ENCODE measurements around the gene AK2. TPM values are rescaled to one million over a fixed set of nuclear protein-coding genes. Genes with fewer than 3 reads are reported as not detected.

AK2 gene
- total RNA-seq, 1 donor from 2014 or later: 134 TPM

DNA sequence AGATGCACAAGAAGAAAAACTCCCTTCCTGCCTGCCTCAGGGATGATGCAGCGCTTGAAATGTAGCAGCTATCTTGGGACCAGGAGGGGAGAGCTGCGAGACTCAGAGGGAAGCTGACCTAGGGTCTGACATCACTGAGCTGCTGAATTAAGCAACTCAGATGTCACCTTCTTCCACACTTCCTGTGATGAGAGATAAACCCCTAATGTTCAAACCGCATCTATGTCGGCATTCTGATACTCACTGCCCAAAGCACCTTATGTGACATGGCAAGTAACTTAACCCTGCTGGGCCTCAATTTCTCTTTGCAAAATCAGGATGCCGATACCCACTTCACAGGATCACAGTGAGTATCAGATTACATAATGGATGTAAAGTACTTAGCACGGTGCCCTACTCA is 9.1 kb upstream of the AK2 start:
- TF ChIP-seq, protein P1, sequence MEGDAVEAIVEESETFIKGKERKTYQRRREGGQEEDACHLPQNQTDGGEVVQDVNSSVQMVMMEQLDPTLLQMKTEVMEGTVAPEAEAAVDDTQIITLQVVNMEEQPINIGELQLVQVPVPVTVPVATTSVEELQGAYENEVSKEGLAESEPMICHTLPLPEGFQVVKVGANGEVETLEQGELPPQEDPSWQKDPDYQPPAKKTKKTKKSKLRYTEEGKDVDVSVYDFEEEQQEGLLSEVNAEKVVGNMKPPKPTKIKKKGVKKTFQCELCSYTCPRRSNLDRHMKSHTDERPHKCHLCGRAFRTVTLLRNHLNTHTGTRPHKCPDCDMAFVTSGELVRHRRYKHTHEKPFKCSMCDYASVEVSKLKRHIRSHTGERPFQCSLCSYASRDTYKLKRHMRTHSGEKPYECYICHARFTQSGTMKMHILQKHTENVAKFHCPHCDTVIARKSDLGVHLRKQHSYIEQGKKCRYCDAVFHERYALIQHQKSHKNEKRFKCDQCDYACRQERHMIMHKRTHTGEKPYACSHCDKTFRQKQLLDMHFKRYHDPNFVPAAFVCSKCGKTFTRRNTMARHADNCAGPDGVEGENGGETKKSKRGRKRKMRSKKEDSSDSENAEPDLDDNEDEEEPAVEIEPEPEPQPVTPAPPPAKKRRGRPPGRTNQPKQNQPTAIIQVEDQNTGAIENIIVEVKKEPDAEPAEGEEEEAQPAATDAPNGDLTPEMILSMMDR (conservative IDR thresholded peaks at IDR 0.05): no peak
- H3K36me3 Mint-ChIP-seq (ENCODE audit: low read depth): peaks cover 7% of the 10 kb centered on the region
- H3K27ac Mint-ChIP-seq (ENCODE audit: unreplicated experiment): no peak overlapping the region
- peaks cover 3% of the 10 kb centered on the region for H3K4me1 Mint-ChIP-seq
- H3K9me3 Mint-ChIP-seq: peaks cover 8% of the 10 kb centered on the region
- no peak for DNase-seq (ENCODE audit: low read depth, low spot score)
- H3K27me3 Mint-ChIP-seq (ENCODE audit: low read depth): no peaks in the 10 kb centered on the region
- no peak overlapping the region for H3K4me3 Mint-ChIP-seq

DNA sequence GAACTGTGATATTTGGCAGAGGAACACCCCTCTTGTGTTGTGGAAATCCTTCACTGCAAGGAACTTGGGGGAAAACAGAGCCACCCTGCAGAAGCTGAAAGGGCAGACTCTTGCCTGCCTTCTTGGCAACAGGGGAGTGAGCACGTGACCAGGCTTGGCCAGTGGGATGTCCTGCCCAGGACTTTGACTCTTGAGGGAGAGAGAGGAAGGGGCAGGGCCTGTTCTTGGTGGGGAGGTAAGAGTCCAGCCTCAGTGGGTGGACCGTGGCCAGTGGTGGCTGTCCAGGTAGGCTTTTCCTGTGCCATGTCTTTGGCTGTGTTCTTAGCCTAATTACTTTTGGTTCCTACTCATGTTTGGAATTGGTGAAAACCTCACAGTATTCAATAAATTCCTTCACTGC is 8.6 kb upstream of the AK2 start:
- peaks cover 5% of the 10 kb centered on the region for H3K9me3 Mint-ChIP-seq
- no peaks in the 10 kb centered on the region for H3K27me3 Mint-ChIP-seq (ENCODE audit: low read depth)
- H3K27ac Mint-ChIP-seq (ENCODE audit: unreplicated experiment): peak overlapping the region; percentile 35
- H3K4me1 Mint-ChIP-seq: peaks cover 3% of the 10 kb centered on the region
- no peak for DNase-seq (ENCODE audit: low read depth, low spot score)
- TF ChIP-seq, protein P1 (conservative IDR thresholded peaks at IDR 0.05): no peak
- peaks cover 2% of the 10 kb centered on the region for H3K36me3 Mint-ChIP-seq (ENCODE audit: low read depth)
- no peak overlapping the region for H3K4me3 Mint-ChIP-seq

DNA sequence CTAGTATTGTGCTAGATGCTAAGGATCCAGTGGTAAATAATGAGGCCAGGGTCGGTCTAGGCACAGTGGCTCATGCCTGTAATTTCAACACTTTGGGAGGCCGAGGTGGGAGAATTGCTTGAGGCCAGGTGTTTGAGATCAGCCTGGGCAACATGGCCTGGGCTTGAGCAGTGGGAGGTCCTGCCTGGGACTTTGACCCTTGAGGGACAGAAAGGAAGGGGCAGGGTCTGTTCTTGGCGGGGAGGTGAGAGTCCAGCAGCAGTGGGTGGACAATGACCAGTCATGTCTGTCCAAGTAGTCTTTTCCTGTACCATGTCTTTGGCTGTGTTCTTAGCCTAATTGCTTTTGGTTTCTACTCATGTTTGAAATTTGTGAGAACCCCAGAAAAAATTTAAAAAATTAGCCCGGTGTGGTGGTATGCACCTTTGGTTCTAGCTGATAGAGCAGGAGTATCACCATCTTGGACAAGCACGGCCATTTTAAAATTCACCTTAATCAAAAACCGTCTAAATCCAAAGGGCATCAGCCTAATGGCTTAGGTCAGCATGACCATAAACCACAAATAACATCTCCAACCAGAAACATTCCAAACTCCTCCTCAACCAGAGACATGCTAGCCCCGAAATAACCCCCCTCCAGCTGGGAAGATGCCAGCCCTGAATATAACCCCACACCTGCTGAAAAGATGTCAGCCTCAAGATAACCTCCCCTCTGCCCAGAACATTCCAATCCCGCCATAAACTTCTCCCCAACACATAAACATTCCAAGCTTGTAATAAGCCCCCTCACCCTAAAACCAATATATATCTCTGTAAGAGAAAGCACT is 6.8 kb upstream of the AK2 start:
- peaks cover 1% of the 10 kb centered on the region for H3K4me1 Mint-ChIP-seq
- no peak overlapping the region for H3K4me3 Mint-ChIP-seq
- peaks cover 3% of the 10 kb centered on the region for H3K9me3 Mint-ChIP-seq
- H3K36me3 Mint-ChIP-seq (ENCODE audit: low read depth): no peaks in the 10 kb centered on the region
- no peak for DNase-seq (ENCODE audit: low read depth, low spot score)
- TF ChIP-seq, protein P1 (conservative IDR thresholded peaks at IDR 0.05): no peak
- no peak overlapping the region for H3K27ac Mint-ChIP-seq (ENCODE audit: unreplicated experiment)
- H3K27me3 Mint-ChIP-seq (ENCODE audit: low read depth): no peaks in the 10 kb centered on the region

DNA sequence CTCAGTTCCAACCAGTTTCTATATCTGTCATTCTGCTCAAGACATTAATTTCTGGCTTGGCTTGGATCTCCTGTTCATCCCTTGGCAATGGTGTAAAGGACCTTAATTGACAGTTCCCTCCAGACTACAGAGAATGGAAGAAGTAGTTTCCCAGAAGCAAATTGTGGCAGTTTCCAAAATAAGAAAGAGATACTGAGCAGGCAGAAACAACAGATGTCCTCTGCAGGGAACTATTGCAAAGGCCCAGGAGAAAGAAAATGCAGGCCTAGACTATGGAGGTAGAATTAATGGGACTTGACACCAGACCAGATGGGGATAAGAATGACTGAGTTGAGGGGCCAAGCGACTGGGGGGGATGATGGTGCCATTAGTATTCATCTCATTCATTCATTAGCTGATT is 6.1 kb upstream of the AK2 start:
- no peak for DNase-seq (ENCODE audit: low read depth, low spot score)
- no peak overlapping the region for H3K4me3 Mint-ChIP-seq
- H3K36me3 Mint-ChIP-seq (ENCODE audit: low read depth): no peaks in the 10 kb centered on the region
- no peak overlapping the region for H3K27ac Mint-ChIP-seq (ENCODE audit: unreplicated experiment)
- H3K27me3 Mint-ChIP-seq (ENCODE audit: low read depth): no peaks in the 10 kb centered on the region
- H3K4me1 Mint-ChIP-seq: no peaks in the 10 kb centered on the region
- TF ChIP-seq, protein P1 (conservative IDR thresholded peaks at IDR 0.05): no peak
- peaks cover 3% of the 10 kb centered on the region for H3K9me3 Mint-ChIP-seq

DNA sequence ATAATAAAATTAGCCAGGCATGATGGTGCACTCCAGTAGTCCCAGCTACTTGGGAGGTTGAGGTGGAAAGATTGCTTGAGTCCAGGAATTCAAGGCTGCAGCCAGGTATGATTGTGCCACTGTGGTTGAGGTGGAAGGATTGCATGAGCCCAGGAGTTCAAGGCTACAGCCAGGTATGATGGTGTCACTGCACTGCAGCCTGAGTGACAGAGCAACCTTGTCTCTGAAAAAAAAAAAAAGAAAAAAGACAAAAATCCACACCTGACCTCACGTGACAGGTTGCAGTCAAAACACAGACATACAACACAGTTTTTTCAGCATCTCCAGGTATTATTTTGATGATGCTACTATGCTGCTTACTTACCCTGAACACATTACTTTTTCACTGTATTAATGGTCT is 4.3 kb upstream of the AK2 start:
- Mint-ChIP-seq H3K36me3 (ENCODE audit: low read depth) (peaks cover 5% of the 10 kb centered on the region), H3K4me1 (peaks cover 10% of the 10 kb centered on the region), H3K4me3 (no peak overlapping the region), H3K9me3 (peaks cover 8% of the 10 kb centered on the region), H3K27ac (ENCODE audit: unreplicated experiment) (no peak overlapping the region), H3K27me3 (ENCODE audit: low read depth) (no peaks in the 10 kb centered on the region)
- TF ChIP-seq, protein P1 (conservative IDR thresholded peaks at IDR 0.05): no peak
- DNase-seq (ENCODE audit: low read depth, low spot score): no peak

Measured in neural crest cell (in vitro differentiated cells).